ENCODE results near the gene COPS3.

The COPS3 gene

DNA sequence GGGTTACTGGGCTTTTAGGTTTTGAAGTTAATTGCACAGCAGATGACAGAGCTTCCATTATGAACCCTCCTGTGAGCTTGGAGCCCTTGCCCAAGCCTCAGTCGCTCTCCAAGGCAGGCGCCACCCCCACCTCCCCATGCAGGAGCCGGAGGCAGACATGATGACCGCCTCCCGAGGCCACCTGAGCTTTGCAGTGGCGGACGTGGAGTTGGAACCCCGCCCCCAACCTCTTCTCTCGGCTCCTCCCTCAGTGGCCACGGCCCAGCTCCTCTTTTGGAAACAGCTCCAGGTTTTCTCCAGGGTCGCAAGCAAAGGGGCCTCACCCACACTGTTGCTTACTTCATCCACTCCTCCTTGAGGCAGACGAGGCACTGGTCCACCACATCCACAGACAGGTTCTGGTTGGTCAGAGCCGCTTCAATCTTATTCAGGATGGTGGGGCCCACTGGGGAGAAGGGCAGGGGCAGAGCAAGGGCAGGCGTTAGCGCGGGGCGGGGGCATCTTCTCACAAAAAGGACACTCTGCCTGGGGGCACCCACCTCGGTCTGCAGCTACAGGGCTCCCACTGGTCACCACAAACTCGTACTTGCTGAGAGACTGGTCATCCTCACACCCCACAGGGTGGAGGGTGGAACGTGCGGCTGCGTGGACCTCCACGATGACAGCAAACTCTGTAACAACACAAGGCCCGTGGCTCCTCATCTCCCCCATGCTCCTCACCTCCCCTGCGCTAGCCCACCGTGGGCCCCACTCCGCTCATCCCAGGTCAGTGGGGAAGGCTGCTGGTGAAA lies 66.2 kb downstream of the COPS3 start:
- no peak for DNase-seq

DNA sequence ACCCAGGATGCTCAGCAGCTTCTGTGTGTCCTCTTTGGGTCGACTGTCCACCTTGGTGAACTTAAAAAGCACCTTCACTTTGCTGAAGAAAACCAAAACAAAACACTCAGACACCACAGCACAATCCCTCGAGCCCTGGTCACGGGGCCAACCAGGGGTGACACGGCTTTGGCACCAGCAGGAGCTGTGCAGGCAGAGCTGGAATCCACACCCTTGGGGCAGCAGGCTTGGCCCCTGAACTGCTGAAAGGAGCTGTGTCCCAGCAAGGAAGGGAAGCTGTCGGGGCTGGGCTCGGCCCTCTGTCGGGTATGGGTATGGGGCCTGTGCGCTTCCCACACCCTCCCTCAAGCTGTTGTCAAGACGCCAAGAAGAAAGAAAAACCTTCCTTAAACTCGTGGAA lies 67.3 kb downstream of the COPS3 start:
- DNase-seq, result no peak

DNA sequence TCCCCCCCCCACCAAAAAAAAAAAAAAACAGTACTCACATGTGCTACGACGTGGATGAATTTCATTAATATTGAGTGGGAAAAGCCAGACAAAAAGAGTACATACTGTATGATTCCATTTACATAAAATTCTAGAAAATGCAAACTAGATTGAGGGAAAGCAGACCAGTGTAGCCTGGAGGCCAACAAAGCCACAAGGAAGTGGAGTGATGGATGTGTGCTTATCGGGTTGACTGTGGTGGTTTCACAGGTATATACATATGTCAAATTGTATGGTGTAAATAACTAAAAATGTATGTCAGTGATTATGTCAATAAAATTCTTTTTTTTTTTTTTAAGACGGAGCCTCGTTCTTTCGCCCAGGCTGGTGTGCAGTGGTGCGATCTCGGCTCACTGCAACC lies 73.0 kb downstream of the COPS3 start:
- DNase-seq, result no peak

DNA sequence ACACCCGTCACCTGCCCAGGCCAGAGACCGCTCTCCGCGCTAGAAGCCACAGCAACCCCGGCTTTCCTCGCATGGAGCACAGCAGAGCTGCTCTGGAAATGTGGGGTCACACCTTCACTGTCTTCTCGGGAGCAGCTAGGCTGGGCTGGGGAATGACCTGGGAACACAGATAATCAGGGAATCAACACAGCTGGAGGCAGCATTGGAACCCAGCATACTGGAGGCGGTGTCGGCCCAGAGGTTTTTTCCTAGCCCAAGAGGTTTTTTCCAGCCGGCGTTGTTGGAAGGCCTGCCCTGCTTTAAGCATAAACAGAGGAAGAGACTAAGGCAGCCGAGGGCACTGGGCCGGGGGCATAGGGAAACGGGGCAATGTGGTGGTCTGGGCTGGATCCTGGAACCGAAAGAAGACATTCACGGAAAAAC lies 74.1 kb downstream of the COPS3 start:
- DNase-seq, result no peak

DNA sequence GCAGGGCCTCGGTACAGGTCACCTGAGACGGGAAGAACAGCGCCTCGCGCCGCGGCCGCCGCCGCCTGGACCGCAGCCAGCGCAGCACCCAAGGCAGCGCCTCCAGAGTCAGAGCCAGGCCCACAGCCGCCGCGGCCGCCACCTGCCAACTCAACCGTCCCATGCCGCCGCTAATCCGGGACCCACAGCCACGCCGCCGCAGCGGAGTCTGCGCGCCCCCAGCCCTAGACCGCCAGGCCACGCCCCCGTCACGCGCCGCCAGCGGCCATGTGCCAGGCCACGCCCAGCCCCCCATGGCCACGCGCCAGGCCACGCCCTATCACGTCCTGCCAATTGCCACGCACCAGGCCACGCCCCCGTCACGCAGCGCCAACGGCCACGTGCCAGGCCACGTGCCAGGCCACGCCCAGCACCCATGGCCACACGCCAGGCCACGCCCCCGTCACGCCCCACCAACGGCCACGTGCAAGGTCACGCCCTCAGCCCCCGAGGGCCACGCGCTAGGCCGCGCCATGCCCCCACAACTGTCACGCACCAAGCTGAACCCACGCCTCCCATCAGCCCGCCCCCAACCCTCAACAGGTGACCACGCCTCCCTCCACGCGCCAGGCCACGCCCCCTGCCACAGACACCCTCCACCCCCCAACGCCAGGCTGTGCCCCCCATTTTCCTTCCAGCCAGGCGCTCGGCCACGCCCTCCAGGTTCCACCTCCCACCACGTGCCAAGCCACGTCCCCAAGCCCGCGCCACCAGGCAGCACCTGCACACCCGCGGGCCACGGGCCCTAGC lies 74.7 kb downstream of the COPS3 start, which contains the start of gene PLD6:
Gene PLD6 (minus strand): TSS at position 210 of the 789 bp plus-strand sequence. CDS start 47 bp downstream, at position 163.
- peak; percentile 93 to 94 for DNase-seq

DNA sequence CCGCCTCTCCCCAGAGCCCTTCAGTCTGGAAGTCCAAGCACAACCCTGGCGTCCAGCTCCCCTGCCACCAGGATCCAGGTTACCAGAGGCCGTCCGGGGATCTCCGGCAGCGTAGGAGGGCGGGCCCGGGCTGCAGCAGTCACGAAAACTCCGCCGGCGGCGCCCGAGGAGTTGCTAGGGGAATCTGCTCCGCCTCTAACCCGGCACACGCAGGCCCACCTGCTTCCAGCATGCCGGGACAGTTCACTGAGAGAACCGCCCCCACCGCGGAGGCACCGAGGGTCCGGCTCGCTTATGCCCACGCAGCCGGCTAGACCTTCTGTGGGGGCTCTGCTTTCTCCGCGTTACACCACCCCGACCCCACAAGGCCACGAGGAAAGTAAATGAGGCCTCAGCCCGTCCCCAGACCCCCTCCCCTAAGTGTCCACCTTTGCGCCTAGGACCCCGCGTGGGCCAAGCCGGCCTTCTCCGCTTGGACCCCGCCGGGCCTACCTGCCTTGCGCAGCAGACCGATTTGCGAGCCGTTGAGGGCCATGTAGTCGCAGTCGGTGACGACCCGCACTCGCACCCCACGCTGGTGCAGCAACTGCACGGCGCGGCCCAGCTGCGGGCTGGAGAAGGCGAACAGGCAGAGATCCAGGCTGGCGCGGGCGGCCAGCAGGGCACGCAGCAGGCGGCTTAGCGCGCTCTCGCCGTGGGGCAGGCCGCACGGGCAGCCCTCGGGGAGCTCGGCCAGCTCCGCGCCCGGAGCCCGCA lies 75.5 kb downstream of the COPS3 start:
- DNase-seq, result peak; percentile 61 to 64

DNA sequence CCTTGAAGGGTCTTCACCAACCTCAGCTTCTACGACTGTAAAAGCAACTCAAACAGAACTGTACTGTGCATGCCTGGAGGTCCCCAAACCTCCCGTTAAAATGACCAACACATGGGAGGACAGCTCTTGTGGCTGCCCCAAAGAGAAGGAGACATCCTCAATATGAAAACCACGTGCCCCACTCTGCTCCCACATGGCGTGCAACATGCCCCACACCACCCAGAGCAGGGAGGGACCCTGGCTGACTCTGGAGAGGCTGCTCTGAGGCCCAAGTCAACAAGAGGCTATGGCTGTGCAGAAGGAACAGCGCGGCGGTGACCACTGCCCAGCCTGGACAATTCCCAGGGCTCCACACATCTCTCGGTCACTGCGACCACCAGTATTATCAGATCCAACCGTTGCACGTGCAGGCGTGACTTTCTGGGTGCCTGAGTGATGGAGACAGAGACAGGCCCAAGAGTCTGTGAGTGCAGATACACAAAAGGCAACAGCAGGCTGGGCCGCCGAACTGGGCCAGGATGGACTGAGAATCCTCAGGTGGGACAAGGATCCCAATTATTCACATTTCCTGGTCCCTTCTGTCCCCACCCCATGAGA lies 76.3 kb downstream of the COPS3 start:
- DNase-seq, result no peak

DNA sequence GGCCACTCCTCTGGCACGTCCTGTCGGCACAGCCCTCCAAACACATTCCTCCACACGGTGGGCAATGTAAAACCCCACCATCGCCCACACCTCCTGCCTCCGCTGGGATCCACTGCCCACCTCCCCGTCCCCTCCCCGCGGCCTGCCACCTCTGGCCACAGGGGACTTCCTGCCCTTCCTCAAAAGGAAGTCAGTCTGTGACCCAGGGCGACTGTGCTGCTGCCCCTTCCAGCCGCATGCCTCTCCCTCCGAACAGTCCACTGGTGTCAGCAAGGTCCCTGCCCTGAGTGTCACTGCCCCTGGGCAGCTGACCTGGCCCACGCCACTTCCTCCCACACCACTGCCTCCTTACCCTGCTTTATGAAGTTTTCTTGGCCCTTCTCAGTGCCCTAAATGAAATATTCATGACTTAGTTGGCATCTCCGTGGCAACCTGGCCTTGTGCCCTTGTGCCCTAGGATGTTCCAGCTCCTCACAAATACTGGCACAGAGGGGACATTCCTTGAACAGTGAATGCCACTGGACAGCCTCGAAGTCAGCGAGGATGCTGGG lies 76.9 kb downstream of the COPS3 start:
- DNase-seq, result no peak

DNA sequence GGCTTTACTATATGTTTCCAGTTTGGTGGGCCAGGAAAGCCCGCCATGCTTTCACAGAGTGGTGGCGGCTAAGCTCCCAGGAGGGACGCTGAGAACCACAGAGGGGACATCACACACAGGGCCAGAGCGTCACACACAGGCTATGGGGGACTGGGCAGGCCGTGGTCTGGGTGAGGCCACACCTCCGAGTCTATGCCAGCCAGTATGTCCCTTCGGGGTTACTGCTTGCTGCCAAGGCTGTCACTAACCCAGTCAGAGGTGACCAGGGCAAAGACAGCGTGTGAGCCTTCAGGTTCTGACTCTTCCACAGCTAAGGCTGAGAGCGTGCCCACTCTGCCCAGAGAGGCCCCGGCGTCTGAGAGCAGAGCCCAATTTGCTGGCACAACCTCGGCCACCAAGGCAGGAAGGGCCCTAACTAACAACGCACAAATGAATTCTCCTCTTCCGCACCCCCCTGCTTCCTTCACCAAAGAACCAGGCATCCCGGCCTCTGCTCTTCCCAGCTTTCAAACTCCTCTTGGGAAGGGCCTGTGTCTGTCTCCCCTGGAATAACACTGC lies 77.8 kb downstream of the COPS3 start:
- DNase-seq, result no peak

DNA sequence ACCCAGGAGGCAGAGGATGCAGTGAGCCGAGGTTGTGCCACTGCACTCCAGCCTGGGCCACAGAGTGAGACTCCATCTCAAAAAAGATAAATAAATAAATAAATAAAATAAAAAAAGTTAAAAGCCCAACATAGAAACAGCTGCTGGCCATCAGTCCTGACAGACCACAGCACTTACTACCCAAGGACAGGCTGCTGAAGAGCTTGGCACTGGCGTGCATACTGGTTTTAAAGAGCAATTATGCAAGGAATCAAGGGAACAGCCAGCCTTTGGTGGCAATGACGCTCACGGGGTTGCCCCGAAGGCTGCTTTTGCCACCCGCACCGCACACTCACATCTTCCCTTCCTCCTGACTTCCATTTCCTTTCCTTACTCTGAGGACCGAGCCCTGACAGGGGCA lies 79.1 kb downstream of the COPS3 start:
- DNase-seq, result no peak

DNA sequence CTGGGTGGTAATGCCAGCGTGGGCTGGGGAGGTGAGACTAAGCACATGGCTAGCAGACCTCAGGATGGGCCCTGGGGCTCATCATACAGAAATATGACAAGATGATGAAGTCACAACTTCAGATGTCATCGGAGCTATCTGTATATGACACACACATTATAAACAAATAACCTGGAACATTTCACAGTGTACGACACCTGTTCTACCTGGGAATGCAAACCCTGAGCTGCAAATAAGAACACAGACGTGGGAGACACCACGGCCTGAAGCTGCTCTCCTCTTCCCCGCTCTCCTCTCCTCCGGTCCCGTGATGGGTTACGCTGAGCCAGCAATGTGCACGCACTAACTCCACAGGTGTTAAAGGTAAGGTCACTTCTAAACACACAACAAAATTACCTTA lies 79.8 kb downstream of the COPS3 start:
- no peak for DNase-seq

DNA sequence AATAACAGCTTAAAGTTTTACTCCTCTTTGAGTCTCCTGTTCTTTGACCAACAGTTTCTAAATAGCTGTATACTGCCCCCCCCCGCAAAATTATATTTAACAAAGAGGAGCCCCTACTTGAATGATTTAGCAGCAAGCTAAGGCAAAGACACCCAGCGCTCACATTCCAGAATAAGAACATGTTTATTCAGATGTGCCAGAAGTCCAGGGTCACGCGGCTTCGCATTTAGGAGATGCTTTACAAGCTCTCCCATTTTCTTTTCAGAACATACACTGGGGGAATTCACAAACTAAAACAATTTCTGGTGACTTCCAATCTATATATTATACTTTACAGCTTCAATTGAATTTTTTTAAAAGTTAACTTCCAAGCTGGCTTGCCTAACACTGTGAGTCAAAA lies 80.2 kb downstream of the COPS3 start:
- no peak for DNase-seq

DNA sequence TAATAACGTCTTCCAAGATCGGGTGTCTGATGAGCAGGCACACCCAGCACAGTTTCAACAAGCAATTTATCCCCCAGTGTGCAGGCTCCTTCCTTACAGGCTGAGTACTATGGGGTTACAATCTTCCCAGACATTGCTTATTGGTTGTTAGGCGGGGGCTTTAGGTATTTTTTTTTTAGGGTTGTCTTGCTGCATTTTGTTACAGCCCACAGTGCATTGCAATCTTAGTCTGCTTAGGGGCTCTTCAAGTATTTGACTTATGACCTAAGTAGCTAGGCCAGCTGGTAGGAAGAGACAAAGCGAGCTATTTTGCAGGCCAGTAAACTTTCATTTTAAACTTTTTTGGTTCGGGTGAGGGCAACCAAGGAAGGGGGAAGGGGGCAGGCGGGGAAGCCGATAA lies 80.7 kb downstream of the COPS3 start:
- DNase-seq, result no peak

DNA sequence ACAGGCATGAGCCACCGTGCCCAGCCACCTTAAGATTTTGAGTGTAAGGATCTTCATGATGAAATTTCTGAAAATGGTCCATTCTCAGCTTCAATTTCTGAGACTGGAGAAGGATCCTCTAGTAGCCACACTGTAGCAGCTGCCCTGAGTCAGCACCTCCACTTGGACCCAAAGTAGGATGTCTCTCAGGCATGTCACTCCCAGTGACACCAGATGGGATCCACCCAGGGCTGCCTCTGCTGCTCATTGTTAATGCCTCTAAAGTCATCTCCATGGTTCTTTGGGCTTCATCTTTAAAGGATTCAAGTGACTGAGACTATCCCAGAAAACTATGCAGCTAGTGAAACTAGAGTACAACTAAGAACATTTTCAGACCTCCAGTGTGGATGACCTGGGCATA lies 82.8 kb downstream of the COPS3 start:
- no peak for DNase-seq

DNA sequence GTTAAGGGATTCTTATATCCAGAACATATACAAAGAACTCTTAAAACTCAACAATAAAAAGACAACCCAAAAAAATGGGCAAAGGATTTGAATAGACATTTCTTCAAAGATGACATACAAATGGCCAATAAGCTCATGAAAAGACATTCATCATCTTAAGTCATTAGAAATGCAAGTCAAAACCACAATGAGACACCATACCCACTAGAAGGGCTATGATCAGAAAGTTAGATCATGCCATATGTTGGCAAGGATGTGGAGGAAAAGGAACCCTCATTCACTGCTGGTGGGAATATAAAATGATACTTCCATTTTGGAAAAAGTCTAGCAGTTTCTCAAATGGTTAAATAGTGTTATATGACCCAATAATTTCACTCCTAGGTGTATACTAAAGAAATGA lies 84.3 kb downstream of the COPS3 start:
- DNase-seq, result no peak
